GM12873 (cell line): Measurements from ENCODE around the gene XXYLT1.

Source experiments
- TF ChIP-seq, protein P1 (sequence below): IDR thresholded peaks from 2 replicates; pipeline ENCODE4 v1.5.1; 2012; ENCODE audit warnings: low read depth, mild to moderate bottlenecking, moderate library complexity, low read length, control low read depth; ENCODE audit not compliant: insufficient read depth; ENCODE audit errors: missing control alignments

Gene XXYLT1

DNA sequence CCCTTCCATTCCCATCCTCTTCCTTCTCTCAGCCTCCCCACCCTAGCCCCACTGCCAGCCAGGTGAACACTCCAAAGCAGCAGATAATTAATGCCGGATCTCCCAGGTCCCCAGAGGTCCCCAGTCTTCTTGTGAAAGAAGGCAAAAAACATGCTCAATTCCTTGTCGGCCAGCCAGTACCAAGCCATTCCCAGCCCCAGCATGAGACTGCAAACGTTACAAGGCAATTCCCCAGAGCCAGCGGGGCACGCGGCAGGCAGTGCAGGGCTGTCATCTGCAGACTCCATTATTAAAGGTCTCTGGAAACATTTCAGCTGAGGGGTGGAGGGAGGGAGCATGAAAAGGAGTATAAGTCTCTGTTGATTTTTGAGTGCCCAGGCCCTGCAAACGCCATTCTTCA is 117.8 kb downstream of the XXYLT1 start:
- TF ChIP-seq, protein P1, sequence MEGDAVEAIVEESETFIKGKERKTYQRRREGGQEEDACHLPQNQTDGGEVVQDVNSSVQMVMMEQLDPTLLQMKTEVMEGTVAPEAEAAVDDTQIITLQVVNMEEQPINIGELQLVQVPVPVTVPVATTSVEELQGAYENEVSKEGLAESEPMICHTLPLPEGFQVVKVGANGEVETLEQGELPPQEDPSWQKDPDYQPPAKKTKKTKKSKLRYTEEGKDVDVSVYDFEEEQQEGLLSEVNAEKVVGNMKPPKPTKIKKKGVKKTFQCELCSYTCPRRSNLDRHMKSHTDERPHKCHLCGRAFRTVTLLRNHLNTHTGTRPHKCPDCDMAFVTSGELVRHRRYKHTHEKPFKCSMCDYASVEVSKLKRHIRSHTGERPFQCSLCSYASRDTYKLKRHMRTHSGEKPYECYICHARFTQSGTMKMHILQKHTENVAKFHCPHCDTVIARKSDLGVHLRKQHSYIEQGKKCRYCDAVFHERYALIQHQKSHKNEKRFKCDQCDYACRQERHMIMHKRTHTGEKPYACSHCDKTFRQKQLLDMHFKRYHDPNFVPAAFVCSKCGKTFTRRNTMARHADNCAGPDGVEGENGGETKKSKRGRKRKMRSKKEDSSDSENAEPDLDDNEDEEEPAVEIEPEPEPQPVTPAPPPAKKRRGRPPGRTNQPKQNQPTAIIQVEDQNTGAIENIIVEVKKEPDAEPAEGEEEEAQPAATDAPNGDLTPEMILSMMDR = no peak

DNA sequence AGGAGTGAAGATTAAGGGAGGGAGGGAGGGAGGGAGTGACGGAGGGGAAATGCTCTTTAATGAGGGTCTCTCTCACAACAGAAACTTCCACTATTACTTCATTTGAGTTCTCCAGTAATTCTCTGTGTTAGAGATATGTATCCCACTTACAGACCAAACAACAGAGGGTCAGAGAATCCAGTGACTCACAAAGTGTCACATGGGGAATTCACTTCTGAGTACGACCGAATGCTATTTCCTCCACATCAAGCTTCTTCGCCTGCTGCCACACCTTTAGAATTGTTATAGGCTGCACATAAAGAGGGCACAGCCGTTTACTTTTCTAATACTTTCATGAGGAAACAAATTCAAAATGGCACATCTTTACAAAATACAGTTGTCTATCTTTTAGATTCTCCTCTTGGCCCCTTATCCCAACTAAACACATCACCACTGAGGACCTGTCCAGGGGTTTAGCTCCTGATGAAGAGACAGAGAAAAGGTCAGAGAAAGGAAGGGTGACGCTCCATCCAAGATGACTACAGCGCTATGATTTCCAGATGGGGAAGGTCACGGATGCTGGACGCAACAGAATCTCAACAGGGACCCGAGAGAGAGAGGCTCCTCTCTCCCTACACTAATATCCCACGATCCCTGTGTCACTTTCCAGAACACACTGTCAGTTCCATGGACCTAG is 119.0 kb downstream of the XXYLT1 start:
- TF ChIP-seq, protein P1 = no peak

DNA sequence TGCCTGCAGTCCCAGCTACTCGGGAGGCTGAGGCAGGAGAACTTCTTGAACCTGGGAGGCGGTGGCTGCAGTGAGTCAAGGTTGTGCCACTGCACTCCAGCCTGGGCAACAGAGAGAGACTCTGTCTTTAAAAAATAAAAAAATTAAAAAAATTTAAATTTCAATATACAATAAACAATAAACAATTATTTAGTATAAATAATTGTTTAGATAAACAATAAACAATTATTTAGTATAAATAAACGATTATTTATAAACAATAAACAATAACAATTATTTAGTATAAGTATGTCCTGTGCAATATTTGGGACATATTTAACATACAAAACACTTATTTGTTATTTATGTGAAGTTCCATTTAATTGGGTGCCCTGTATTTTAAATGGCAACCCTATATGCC is 119.6 kb downstream of the XXYLT1 start:
- TF ChIP-seq, protein P1 = no peak

DNA sequence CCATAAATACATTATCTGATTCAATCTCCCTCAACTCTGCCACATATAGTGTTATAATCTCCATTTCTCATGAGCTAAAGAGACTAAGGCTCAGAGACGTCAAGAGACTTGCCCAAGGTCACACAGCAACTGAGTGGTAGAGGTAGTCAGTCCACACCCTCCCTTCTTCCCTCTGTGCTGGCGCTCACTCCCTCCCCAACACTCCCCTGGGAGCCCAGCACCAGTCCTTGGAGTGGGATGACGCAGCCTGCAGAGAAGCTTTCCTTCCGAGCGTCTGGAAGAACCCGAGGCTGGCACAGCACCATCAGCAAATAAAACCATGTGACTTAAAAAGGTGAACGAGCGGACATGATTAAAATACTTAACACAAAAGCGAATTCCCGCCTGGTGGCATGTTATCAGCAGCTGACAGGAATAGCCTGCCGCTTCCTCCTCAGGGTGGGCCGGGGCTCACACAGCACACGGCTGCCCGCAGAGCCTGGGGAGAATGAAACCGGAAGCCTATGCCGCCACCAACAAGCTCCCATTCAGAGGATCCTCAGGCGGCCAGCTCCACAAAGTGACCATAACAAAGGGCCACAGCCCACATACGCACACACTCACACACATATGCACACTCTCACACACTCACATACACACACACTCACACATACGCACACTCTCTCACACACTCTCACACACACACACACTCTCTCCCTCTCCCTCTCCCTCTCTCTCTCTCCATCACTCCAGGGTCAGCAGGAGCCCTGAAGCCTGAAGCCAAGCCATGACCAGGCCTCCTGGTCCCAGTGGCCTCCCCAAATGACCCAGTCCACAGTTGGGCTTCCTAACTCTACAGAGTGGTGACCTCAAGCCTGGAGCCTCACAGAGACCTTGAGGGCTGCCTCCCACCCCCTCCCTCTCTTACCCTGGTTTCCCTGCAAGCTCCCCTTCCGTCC is 120.5 kb downstream of the XXYLT1 start:
- TF ChIP-seq, protein P1 = no peak

DNA sequence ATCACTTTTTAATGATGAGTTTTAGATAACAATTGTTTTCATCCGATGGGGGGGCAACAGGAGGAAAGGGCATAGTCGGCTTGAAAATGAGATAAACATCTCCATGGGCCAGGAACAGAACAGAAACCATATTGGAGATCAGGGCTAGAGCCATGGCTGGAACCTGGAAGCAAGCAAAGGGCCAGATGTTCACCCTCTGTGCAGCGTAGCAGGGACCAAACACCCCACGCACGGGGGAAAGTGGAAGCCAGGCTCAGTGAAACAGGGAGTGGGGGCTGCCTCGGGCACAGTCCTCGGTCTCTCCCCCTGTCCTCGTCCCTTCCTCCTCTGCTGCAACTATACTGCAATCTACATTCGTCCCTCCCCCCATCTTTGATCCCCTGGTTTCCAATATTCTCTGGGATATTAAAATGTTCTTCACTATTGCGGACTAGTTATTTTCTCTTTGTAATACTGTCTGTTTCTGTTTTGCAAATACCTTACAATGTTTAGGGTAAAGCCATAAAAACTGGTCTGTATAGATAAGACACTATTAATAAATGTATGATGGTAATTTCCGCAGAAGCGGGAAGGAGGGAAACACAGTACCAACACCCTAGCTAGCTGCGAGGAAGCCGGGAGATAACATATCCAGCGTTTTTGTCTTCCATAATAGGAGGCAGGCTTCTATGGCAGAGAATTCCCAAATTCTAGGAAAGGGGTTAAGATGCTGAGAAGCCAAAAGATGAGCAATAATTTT is 121.5 kb downstream of the XXYLT1 start:
- TF ChIP-seq, protein P1 = no peak

DNA sequence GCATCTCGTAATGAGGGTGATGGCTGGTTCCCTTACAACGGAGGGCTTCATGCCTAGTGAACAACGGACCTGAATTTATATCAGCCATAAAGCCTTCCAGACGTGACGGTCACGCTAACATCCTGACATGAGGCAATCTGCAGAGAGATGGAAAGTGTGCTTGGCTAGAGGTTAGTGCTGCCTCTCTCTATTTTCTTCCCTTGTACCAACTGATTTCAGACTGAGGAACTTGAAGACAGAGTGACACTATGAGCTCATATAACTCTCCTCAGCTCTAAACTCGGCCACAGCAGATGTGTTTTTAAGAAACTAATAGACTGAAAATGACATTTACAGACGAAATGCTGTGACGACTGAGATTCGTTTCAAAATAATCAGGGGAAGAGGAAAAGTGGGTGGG is 122.4 kb downstream of the XXYLT1 start:
- TF ChIP-seq, protein P1 = no peak

DNA sequence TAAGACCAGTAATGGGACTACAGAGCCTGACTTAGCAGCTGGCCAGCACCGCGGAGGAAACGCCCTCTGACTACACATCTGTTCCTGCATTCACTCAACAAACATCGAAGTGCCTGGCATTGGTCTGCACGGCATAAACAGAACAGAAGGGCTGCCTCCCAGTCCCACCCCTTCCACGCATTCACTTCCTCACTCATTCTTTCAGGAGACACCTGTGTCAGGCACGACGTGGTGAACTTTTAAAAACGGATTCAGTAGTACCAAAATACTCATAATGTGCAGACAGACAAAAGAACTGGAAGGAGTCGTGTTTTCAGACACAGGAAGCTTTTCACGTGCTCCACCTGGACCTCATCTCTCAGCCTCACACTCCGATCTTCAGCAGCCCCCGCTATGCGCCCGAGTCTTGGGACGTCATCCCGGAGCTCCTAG is 123.3 kb downstream of the XXYLT1 start:
- TF ChIP-seq, protein P1 = no peak
